NCI-H2196 treated with DMSO at 0.1 percent for 48 hours (cell line): Measurements from ENCODE around the gene MAN2C1.
"Not testable (repeated sequence)": the region's sequence is repeated elsewhere in the genome, so short reads cannot be mapped to it uniquely, and the experiment has no call there.

ENCODE experiments used
- DNase-seq: peaks from one replicate; lab custom pipeline; 2025; ENCODE audit not compliant: unreplicated experiment; lab: John Stamatoyannopoulos, UW

MAN2C1 gene

DNA sequence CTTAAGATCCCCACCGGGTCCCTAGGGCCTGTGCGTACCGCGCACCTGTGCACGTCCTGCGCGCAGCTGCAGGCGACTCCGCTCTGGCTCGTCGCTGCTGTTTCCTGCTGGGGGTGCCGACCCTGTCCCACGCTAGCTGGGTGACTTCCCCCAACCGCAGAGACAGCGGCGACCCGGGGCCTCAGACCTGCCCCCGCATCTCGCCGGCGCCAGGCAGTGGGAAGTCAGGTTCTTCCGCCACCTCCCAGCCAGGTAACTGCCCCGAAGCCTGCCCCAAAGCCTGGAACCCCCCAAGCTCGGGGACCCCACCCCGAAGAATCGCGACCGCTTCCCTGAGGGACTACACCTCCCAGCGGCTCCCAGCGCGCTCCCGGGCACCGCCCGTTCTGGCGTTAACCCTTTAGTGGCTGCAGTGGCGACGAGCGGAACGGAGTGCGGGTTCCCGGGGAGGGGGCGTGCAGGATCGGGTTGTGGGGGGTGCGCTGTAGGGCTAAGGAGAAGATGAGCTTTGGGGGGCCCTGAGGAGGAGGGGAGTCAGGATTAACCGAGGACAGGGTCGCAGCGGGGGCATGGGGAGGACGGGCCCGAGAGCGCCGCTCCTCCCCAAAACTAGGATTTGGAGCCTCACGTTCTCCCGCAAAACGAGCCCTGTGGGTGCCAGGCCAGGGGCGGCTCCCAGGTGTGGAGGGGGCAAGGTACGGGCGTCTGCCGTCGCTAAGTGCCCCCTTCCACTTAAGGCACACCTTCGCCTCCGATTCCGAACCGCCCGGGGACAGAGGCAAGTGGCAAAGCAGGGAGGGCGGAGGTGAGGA, 21.0 kb downstream of the MAN2C1 start:
- no peak for DNase-seq

DNA sequence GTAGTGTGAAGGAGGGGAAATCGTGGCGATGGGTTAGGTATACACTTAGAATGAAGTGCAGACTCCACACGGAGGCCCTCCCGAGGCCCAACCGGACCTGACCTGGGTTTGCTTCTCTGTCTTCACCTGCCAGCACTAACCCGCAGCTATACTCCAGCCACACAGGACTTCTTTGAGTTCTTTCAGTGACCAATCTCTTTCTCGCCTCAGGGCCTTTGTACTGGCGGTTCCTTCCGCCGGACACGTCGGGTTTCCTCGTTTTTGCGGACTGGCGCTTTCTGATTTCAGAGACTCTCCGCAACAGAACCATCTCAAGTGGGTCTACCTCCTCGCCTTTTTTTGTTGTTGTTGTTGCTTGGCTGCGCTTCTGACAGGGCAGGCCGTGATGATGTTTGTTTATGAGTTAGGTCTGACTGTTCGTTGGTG, 21.6 kb downstream of the MAN2C1 start, which contains the start of gene NEIL1:
NEIL1 (plus strand) TSS at position 244 of the 426 bp plus-strand sequence. CDS start 1,867 bp downstream, outside the sequence.
- DNase-seq: no peak

- DNase-seq: not testable (repeated sequence)
Observed at GRCh38 chr15:75343953-75344352, 24.5 kb downstream of the MAN2C1 start.

GRCh38 chr15:75342221-75342620, 26.2 kb downstream of the MAN2C1 start:
- no peak for DNase-seq

DNA sequence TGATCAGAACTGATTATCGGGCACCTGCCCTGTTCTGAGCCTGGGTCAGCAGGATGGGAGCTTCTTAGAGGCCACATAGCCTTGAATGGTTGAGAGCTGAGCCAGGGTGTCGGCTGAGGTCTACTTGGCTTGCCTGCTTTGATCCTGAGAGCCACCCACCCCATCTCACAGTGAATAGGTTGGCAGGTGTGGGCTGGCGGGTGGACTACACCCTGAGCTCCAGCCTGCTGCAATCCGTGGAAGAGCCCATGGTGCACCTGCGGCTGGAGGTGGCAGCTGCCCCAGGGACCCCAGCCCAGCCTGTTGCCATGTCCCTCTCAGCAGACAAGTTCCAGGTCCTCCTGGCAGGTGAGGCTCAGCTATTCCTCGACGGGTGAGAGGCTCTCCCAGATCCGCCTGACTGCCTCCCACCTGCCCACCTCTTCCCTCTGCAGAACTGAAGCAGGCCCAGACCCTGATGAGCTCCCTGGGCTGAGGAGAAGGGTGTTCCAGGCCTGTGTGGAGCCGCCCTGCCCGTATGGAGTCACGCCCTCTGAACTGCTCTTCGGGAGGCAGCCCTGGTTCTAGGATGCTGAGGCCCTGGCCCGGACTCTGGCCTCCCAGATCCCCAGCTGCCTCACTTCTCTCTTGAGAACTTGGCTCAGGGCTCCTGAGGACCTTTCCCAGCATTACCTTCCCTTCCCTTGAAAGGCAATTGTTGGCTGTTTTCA, 28.7 kb downstream of the MAN2C1 start:
- DNase-seq: no peak

DNA sequence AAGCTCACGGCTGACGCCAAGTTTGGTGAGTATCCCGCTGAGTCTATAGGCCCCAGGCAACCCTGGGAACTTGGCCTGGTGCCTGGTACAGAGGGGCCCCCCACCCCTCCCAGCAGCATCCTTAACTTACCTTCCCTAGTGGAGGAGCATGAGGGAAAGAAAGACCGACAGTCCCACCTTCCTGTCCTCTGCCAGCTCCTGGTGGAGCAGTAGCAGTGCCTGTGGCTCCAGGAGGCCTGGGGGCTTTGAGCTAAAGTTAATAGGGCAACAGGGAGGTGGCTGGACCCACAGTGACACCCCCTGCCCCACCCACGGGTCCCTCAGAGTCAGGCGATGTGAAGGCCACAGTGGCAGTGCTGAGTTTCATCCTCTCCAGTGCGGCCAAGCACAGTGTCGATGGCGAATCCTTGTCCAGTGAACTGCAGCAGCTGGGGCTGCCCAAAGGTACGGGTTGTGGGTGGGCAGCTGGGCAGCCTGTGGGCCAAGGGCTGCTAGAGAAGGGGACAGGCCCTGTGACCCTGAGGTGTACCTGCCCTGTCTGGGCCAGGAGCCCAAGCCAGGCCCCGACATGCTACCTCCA, 29.7 kb downstream of the MAN2C1 start:
- DNase-seq: no peak

GRCh38 chr15:75335705-75336355, 32.6 kb downstream of the MAN2C1 start, which contains the start of gene COMMD4:
COMMD4 (plus strand) TSS chr15:75336063; CDS start chr15:75336090, 27 bp downstream.
- peak; percentile 52 for DNase-seq

- DNase-seq: no peak
Observed at GRCh38 chr15:75335313-75335704, 33.1 kb downstream of the MAN2C1 start.

- DNase-seq: not testable (repeated sequence)
Observed at GRCh38 chr15:75333654-75334419, 34.6 kb downstream of the MAN2C1 start.

DNA sequence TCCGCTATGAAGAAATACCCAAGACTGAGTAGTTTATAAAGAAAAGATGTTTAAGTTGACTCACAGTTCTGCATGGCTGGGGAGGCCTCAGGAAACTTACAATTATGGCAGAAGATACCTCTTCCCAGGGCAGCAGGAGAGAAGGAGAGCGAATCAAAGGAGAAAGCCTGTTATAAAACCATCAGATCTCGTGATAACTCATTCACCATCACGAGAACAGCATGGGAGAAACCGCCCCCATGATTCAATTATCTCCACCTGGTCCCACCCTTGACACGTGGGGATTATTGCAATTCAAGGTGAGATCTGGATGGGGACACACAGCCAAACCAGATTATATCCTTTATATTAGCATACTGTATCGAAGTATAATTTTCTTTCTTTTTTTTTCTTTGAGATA, 36.3 kb downstream of the MAN2C1 start:
- not testable (repeated sequence) for DNase-seq

DNA sequence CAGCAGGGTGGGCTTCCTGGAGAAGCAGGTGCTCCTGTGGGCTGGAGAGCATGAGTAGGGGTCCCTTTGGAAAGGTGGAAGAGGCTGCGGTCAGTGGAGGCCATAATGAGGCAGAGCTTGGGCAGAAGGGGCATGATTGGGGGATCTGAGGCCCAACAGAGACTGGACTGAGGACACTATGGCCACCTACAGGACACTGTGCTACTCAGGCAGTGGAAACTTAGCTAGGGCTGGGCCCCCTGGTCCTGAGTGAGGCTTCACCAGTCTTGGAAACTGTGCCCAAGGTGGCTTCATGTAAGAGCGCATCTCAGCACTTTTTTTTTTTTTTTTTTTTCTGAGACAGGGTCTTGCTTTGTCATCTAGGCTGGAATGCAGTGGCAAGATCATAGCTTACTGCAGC, 38.8 kb downstream of the MAN2C1 start:
- no peak for DNase-seq

GRCh38 chr15:75328493-75329314, 39.7 kb downstream of the MAN2C1 start:
- no peak for DNase-seq

DNA sequence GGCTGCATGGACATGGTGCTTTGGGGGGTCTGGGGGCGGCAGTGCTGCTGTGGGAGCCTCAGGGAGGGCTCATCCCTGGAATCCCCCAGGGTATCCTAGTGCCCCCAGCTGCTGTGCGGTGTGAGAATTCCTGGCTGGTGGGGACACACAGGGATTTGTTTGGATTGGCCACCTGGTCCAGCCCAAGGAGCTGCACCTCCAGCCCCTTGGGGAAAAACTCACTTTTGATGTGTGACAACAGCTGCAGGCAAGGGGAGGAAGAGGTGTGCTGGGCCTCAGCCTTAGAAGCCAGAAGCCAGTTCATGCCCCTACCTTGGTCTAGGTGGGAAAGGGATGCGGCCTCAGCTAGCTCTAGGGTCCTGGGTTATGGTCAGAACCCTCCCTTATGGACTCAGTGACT, 40.9 kb downstream of the MAN2C1 start:
- no peak for DNase-seq

GRCh38 chr15:75327005-75327404, 41.4 kb downstream of the MAN2C1 start:
- no peak for DNase-seq

GRCh38 chr15:75325922-75326321, 42.5 kb downstream of the MAN2C1 start:
- no peak for DNase-seq

- no peak for DNase-seq
Observed at GRCh38 chr15:75321711-75322110, 46.7 kb downstream of the MAN2C1 start.

DNA sequence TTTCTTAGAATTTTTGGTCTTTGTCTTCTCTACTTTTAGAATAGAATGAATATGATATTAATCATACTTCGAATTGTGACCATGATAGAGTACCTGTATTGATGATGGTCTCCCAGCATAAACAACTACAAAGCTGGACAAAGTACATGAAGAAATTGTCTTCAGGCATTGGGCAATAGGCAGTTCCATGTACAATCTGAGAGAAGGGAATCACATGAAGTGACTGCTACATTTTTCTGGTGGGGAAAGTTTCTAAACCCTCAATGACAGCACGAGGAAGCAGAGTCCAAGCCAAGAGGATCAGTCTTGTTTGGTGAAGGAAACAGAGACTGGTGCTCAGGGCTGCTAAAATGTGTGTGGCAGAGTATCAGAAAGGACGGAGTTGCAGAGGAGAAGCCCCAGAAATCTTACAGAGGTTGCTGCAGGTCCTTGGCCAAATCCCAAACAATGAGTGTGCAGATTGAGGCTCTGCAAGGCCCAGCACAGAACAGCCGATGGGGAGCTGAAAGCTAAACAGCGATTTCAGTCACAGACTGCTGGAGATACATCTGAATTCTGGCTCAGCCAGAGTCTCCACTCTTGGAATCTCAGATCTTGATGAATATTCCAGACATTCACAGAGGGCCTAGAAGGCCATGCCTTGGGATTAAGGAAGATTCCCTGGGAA, 49.0 kb downstream of the MAN2C1 start:
- DNase-seq: not testable (repeated sequence)

GRCh38 chr15:75314552-75315290, 53.7 kb downstream of the MAN2C1 start:
- no peak for DNase-seq
